Gastroesophageal sphincter (tissue), 4 donors: Measurements from ENCODE around the gene RAC2. TPM values are rescaled to one million over a fixed set of nuclear protein-coding genes. Genes with fewer than 3 reads are reported as not detected.
"Not testable (repeated sequence)": the region's sequence is repeated elsewhere in the genome, so short reads cannot be mapped to it uniquely, and the experiment has no call there.

ENCODE experiments used
- ATAC-seq: fragments of 150-250 bp; one replicate; pipeline ENCODE4 v1.9.1; 2016; ENCODE audit warnings: mild to moderate bottlenecking, moderate library complexity
- H3K27ac ChIP-seq, 4 donors: fragments of 200-600 bp; sonication (generic) in 3 of 4; 1 replicate in 3 of 4; 2 replicates in 1 of 4; pipeline ENCODE4 v1.5.1; 2016 to 2019
- H3K27me3 ChIP-seq: fragments of 200-600 bp; sonication (generic); one replicate; pipeline ENCODE4 v1.5.1; 2019
- H3K36me3 ChIP-seq, 2 donors: fragments of 200-600 bp; sonication (generic); one replicate each; pipeline ENCODE4 v1.5.1; 2019; ENCODE audit warnings: control low read depth in 1 of 2
- H3K4me1 ChIP-seq, 3 donors: fragments of 200-600 bp; sonication (generic); 1 replicate in 2 of 3; 2 replicates in 1 of 3; pipeline ENCODE4 v1.5.1; 2016 to 2019; ENCODE audit warnings: control low read depth in 2 of 3
- H3K4me3 ChIP-seq, 2 donors: fragments of 200-600 bp; sonication (generic); one replicate each; pipeline ENCODE4 v1.5.1; 2019; ENCODE audit warnings: mild to moderate bottlenecking in 1 of 2, moderate library complexity in 1 of 2
- H3K9me3 ChIP-seq, 3 donors: fragments of 200-600 bp; sonication (generic); one replicate each; pipeline ENCODE4 v1.5.1; 2017 to 2019; ENCODE audit warnings: control low read depth in 2 of 3
- EP300 ChIP-seq: sonication (generic); formaldehyde crosslinking; IDR thresholded peaks from one replicate; pipeline ENCODE4 v1.6.1; 2017; ENCODE audit warnings: antibody characterized with exemption, mild to moderate bottlenecking
- POLR2A ChIP-seq, 2 donors: fragments of 450-650 bp; IDR thresholded peaks; one replicate each; pipeline ENCODE4 v1.6.1; 2017; ENCODE audit warnings: antibody characterized with exemption in 2 of 2, mild to moderate bottlenecking in 2 of 2, moderate library complexity in 1 of 2
- POLR2AphosphoS5 ChIP-seq: sonication (generic); formaldehyde crosslinking; IDR thresholded peaks from one replicate; pipeline ENCODE4 v1.6.1; 2017; ENCODE audit warnings: antibody characterized with exemption
- WGBS, 2 donors: methylation state at CpG; one replicate each; pipeline ENCODE4 v1.1.5; 2018; ENCODE audit warnings: low coverage in 1 of 2; 5-methylcytosine and 5-hydroxymethylcytosine counted together
- total RNA-seq, 4 donors: library from RNA; depleted of rRNA; stranded (reverse); fragments of >200 nt; gene quantifications; one replicate each; pipeline ENCODE4 v1.1.0, GENCODE V29; 2016
- TF ChIP-seq, protein P1 (sequence below), 4 experiments: fragments of 200-600 bp in 2 of 4; fragments of 450-650 bp in 2 of 4; sonication (generic) in 1 of 4; IDR thresholded peaks; one replicate each; pipeline ENCODE4 v1.5.1; 2017 to 2019; ENCODE audit warnings: antibody characterized with exemption in 4 of 4, mild to moderate bottlenecking in 2 of 4, moderate library complexity in 2 of 4

RAC2 gene
- total RNA-seq, 4 donors from 2014 or later, result 2.0 to 11.3 (median 6.4) TPM

GRCh38 chr22:37233751-37234631 lies 10.1 kb downstream of the RAC2 start:
- H3K27me3 ChIP-seq, result peaks cover 89% of the 10 kb centered on the region
- 64 to 73% methylated on average over 4 to 9 of the region's 27 CpGs for WGBS, 2 donors
- H3K9me3 ChIP-seq, result no peaks in the 10 kb centered on the region
- H3K4me1 ChIP-seq, result peaks cover 0 to 11% (median 0%) of the 10 kb centered on the region in 3 donors
- no peak for ATAC-seq
- no peak overlapping the region for H3K27ac ChIP-seq
- no peak overlapping the region for H3K4me3 ChIP-seq
- TF ChIP-seq, protein P1, sequence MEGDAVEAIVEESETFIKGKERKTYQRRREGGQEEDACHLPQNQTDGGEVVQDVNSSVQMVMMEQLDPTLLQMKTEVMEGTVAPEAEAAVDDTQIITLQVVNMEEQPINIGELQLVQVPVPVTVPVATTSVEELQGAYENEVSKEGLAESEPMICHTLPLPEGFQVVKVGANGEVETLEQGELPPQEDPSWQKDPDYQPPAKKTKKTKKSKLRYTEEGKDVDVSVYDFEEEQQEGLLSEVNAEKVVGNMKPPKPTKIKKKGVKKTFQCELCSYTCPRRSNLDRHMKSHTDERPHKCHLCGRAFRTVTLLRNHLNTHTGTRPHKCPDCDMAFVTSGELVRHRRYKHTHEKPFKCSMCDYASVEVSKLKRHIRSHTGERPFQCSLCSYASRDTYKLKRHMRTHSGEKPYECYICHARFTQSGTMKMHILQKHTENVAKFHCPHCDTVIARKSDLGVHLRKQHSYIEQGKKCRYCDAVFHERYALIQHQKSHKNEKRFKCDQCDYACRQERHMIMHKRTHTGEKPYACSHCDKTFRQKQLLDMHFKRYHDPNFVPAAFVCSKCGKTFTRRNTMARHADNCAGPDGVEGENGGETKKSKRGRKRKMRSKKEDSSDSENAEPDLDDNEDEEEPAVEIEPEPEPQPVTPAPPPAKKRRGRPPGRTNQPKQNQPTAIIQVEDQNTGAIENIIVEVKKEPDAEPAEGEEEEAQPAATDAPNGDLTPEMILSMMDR (IDR thresholded peaks at IDR 0.05), result no peak
- TF ChIP-seq POLR2AphosphoS5, result no peak
- no peak for TF ChIP-seq POLR2A (IDR thresholded peaks at IDR 0.05)
- no peak for TF ChIP-seq EP300
- no peaks in the 10 kb centered on the region for H3K36me3 ChIP-seq

DNA sequence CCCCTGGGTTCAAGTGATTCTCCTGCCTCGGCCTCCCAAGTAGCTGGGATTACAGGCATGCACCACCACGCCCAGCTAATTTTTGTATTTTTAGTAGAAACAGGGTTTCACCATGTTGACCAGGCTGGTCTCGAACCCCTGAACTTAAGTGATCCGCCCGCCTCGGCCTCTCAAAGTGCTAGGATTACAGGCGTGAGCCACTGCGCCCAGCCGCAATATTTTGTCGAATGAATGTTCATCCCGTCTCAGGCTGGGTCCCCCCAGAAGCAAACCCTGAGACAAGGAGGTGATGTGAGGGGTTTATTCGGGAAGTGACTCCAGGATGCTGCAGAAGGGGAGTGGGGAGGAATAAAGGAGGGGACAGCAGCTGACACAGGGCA lies 10.7 kb downstream of the RAC2 start:
- H3K4me3 ChIP-seq, H3K9me3 ChIP-seq, H3K27ac ChIP-seq, H3K36me3 ChIP-seq, ATAC-seq: not testable (repeated sequence)
- WGBS, 2 donors, result 69% methylated on average over 2 of the region's 12 CpGs; no CpG with 5 or more reads in 1 of the 2 donors
- Histone ChIP-seq H3K4me1 (peaks cover 0 to 17% (median 0%) of the 10 kb centered on the region in 3 donors), H3K27me3 (peaks cover 83% of the 10 kb centered on the region)

GRCh38 chr22:37232140-37232998 lies 11.7 kb downstream of the RAC2 start:
- TF ChIP-seq POLR2A (IDR thresholded peaks at IDR 0.05) (no peak), EP300 (no peak), POLR2AphosphoS5 (no peak)
- TF ChIP-seq, protein P1 (IDR thresholded peaks at IDR 0.05), result no peak
- H3K4me1 ChIP-seq, result peaks cover 0 to 18% (median 0%) of the 10 kb centered on the region in 3 donors
- no peaks in the 10 kb centered on the region for H3K9me3 ChIP-seq
- no peak overlapping the region for H3K4me3 ChIP-seq
- ATAC-seq, result no peak
- H3K27me3 ChIP-seq, result peaks cover 76% of the 10 kb centered on the region
- H3K36me3 ChIP-seq, result no peaks in the 10 kb centered on the region
- no peak overlapping the region for H3K27ac ChIP-seq
- whole genome bisulfite sequencing, 2 donors, result 53 to 77% methylated on average over 2 to 3 of the region's 15 CpGs

GRCh38 chr22:37231406-37232139 lies 12.5 kb downstream of the RAC2 start:
- Histone ChIP-seq H3K4me3 (no peak overlapping the region), H3K4me1 (peaks cover 0 to 18% (median 0%) of the 10 kb centered on the region in 3 donors), H3K27ac (no peak overlapping the region), H3K9me3 (no peaks in the 10 kb centered on the region), H3K36me3 (no peaks in the 10 kb centered on the region), H3K27me3 (peaks cover 69% of the 10 kb centered on the region)
- no peak for TF ChIP-seq POLR2AphosphoS5
- TF ChIP-seq POLR2A (IDR thresholded peaks at IDR 0.05), result no peak
- TF ChIP-seq, protein P1 (IDR thresholded peaks at IDR 0.05), result no peak
- TF ChIP-seq EP300, result no peak
- no peak for ATAC-seq
- 72 to 74% methylated on average over 10 to 12 of the region's 21 CpGs for WGBS, 2 donors
